Stimulated activated CD8-positive, alpha-beta memory T cell treated with anti-CD3 and anti-CD28 coated beads, Interleukin-4, amount 100 ng/mL, for 48 hours (primary cell): ENCODE measurements around the gene TP63.

Experiments
- DNase-seq: peaks from one replicate; pipeline ENCODE4 v3.0.0-alpha.2; 2020

Gene TP63

GRCh38 chr3:189883113-189883753 is 252.0 kb downstream of the TP63 start:
- DNase-seq = no peak

- no peak for DNase-seq
Measured at GRCh38 chr3:189890496-189890895, 259.3 kb downstream of the TP63 start.

GRCh38 chr3:189896533-189896932 is 265.3 kb downstream of the TP63 start:
- no peak for DNase-seq

- no peak for DNase-seq
Measured at GRCh38 chr3:189897406-189897805, 266.2 kb downstream of the TP63 start.

- no peak for DNase-seq
Measured at GRCh38 chr3:189898559-189899153, 267.5 kb downstream of the TP63 start.

GRCh38 chr3:189899186-189899585 is 268.0 kb downstream of the TP63 start:
- no peak for DNase-seq

GRCh38 chr3:189900578-189900977 is 269.4 kb downstream of the TP63 start:
- no peak for DNase-seq

GRCh38 chr3:189901481-189901880 is 270.3 kb downstream of the TP63 start:
- DNase-seq = no peak

GRCh38 chr3:189902230-189903186 is 271.3 kb downstream of the TP63 start:
- no peak for DNase-seq

GRCh38 chr3:189903562-189904250 is 272.5 kb downstream of the TP63 start:
- DNase-seq = no peak

GRCh38 chr3:189907803-189908202 is 276.6 kb downstream of the TP63 start:
- DNase-seq = no peak

- DNase-seq = no peak
Measured at GRCh38 chr3:189908646-189909045, 277.5 kb downstream of the TP63 start.

GRCh38 chr3:189909139-189909538 is 277.9 kb downstream of the TP63 start:
- no peak for DNase-seq

GRCh38 chr3:189909573-189909972 is 278.4 kb downstream of the TP63 start:
- DNase-seq = no peak

GRCh38 chr3:189911001-189911400 is 279.8 kb downstream of the TP63 start:
- no peak for DNase-seq

GRCh38 chr3:189914799-189915198 is 283.6 kb downstream of the TP63 start:
- no peak for DNase-seq

- no peak for DNase-seq
Measured at GRCh38 chr3:189921770-189922169, 290.6 kb downstream of the TP63 start.

GRCh38 chr3:189927975-189928895 is 297.0 kb downstream of the TP63 start:
- no peak for DNase-seq

- no peak for DNase-seq
Measured at GRCh38 chr3:189936201-189936945, 305.2 kb downstream of the TP63 start.

- DNase-seq = no peak
Measured at GRCh38 chr3:189937302-189938127, 306.3 kb downstream of the TP63 start.
